ENCODE measurements around the gene FAM20B. TPM values are rescaled to one million over a fixed set of nuclear protein-coding genes. Genes with fewer than 3 reads are reported as not detected.

FAM20B gene
- total RNA-seq, 1 donor from 2014 or later: 18.0 TPM

DNA sequence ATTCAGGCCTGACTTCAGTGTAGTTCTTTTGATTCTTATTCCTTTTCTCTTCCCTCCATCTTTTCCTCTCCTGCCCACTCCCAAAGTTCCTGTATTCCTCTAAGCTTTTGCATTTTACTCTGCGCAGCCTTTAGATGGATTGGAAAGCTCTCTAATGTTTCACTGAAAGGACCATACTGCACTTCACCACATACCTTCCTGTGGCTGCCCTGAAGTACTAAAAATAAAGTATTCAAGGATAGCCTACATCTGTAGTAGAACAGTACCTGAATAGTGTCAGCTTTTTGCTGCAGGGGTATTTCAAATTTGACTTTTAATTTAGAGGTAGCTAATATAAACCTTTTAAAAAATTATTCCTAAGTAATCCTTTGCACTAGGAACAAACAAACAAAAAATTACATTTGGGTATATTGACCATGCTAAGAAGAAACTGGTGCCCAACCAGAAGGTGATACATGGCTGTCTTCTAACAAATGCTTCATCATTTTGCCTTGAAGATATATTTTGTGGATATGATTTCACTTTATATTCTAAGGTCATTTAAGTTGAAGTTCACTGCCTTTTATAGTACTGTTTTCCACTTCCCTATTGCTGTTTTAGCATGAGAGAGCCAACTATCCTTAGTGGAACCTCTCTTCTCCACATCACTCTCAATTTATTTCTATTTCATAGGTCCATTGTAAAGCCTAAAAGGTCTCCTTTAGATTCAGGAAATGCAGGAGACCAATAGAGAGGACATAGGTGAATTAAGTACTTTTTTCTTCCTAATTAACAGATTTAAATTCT is 22.8 kb downstream of the FAM20B start:
- TF ChIP-seq, protein P1, sequence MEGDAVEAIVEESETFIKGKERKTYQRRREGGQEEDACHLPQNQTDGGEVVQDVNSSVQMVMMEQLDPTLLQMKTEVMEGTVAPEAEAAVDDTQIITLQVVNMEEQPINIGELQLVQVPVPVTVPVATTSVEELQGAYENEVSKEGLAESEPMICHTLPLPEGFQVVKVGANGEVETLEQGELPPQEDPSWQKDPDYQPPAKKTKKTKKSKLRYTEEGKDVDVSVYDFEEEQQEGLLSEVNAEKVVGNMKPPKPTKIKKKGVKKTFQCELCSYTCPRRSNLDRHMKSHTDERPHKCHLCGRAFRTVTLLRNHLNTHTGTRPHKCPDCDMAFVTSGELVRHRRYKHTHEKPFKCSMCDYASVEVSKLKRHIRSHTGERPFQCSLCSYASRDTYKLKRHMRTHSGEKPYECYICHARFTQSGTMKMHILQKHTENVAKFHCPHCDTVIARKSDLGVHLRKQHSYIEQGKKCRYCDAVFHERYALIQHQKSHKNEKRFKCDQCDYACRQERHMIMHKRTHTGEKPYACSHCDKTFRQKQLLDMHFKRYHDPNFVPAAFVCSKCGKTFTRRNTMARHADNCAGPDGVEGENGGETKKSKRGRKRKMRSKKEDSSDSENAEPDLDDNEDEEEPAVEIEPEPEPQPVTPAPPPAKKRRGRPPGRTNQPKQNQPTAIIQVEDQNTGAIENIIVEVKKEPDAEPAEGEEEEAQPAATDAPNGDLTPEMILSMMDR (conservative IDR thresholded peaks at IDR 0.05; ENCODE audit: low read depth, low read length): no peak
- no peak for DNase-seq (ENCODE audit: low read depth)
- no peak overlapping the region for H3K4me3 ChIP-seq (ENCODE audit: low read depth, low read length)

DNA sequence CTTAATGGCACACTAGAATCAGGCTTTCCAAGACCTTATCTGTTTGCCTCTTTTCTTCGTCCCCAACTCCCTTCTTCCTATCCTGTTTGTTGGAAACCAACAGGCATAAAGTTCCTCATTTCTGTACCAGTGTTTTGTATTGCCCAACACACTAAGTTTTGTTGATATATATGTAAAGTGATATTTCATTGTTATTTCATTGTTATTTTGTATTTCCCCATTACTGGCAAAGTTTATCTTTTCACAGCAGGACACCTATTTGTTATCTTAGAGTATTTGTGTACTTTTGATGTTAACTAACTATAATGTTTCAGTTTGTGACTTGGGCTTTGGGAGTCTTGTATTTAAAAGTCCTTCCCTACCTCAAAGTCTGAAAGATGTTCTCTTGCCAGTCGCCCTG is 27.1 kb downstream of the FAM20B start:
- no peak overlapping the region for H3K4me3 ChIP-seq (ENCODE audit: low read depth, low read length)
- no peak for DNase-seq (ENCODE audit: low read depth)
- TF ChIP-seq, protein P1 (conservative IDR thresholded peaks at IDR 0.05; ENCODE audit: low read depth, low read length): no peak

DNA sequence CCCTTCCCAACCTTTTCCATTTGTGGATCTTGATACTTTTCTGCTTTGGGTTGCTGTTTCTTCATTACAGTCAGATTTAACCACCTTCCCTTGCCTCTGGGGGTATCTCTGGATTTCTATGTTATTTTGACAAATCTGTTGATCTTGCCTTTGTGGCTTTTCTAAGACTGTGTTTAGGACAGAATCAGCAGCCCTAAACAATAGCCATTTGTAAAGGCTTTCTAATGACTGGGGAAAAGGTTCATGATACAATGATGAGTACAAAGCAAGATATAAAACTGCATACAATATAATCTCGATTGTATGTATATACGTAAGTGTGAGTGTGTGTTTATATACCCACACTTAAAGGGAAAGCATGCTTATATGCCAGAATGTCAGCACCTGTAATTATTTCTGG is 27.8 kb downstream of the FAM20B start:
- no peak for DNase-seq (ENCODE audit: low read depth)
- TF ChIP-seq, protein P1 (conservative IDR thresholded peaks at IDR 0.05; ENCODE audit: low read depth, low read length): no peak

DNA sequence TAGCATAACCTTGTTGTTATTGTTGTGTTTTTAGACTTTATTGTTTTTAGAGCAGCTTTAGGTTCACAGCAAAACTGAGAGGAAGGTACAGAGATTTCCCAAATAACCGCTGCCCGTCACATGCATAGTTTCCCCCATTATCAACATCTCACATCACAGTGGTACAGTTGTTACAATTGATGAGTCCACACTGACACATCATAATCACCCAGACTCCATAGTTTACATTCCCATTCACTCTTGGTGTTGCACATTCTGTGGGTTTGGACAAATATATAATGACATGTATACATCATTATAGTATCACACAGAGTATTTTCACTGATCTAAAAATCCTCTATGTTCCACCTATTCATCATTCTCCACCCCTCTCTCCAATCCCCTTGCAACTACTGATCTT is 30.2 kb downstream of the FAM20B start:
- no peak for DNase-seq (ENCODE audit: low read depth)
- H3K4me3 ChIP-seq (ENCODE audit: low read depth, low read length): no peak overlapping the region
- TF ChIP-seq, protein P1 (conservative IDR thresholded peaks at IDR 0.05; ENCODE audit: low read depth, low read length): no peak

More for the DNA sequence above, 27.8 kb downstream of the FAM20B start:
- H3K4me3 ChIP-seq (ENCODE audit: low read depth, low read length): no peak overlapping the region

DNA sequence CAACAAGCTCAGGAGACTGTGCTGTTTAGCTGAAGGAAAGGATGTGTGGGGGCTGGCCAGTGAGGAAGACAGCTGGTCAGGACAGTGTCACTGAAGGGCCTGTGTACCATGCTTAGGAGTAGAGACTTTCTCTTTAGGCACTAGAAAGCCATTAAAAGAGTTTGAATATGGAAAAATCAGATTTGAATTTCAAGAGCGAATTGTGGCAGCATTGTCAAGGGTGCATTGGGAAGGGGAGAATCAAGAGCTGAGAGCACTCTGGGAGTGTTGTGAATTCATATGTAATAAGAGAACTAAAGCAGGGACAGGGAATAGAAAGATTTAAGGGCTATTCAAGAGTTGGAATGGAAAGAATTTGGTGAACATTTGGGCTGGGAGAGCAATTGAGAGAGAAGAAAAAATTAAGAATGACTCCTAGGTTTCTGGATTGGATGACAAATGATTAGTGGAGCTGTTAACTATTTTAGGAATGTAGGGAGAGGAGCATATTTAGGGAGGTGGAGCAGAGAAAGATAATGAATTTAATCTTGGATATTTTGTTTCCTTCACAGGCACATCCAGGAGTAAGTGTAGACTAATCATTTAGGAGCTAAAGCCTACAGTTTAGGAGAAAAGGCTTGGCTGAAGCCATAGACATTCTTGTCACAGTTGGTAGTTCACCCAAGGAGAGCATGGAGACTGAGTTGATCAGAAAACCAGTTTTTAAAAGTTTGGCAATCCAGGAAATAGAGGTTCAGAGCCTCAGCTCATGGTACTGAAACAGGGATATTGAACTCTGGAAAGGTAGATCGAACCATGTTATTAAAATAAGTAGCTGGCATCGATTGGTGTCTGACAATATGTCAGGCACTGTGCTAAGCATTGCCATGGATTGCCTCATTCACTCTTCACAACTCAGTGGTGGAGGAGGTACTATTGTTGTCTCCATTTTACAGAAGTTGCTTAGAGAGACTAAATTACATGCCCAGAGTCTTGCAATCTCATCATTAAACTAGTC is 33.1 kb downstream of the FAM20B start:
- H3K4me3 ChIP-seq (ENCODE audit: low read depth, low read length): no peak overlapping the region
- TF ChIP-seq, protein P1 (conservative IDR thresholded peaks at IDR 0.05; ENCODE audit: low read depth, low read length): no peak
- no peak for DNase-seq (ENCODE audit: low read depth)

DNA sequence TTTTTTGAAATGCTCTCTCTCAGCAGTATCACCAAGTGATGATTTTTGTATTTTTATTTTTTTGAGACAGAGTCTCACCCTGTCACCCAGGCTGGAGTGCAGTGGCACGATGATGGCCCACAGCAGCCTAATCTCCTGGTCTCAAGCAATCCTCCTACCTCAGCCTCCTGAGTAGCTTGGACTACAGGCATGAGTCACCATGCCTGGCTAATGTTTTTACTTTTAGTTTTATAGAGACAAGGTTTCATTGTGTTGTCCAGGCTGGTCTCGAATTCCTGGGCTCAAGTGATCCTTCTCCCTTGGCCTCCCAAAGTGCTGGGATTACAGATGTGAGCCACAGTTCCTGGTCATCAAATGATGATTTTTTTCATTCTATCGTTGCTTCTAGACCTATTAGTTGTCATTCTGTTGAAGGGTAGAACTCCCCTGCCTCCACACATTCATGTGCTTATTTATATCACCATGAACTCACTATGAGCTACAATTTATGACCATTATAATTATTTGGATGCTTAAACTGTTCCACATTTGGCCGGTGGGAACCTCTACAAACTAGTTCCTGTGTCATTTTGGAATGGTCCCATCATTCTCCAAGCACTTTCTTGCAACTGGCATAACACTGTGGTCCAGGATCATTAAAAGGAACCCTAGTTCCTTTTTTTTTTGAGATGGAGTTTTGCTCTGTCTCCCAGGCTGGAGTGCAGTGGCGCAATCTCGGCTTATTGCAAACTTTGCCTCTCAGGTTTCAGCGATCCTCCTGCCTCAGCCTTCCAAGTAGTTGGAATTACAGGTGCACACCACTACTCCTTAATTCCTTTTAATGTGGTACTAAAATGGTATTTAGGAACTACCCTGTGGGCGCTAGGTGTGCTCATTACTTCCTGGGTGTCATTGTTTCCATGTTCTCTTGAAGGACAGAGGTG is 35.9 kb downstream of the FAM20B start:
- DNase-seq (ENCODE audit: low read depth): no peak
- no peak overlapping the region for H3K4me3 ChIP-seq (ENCODE audit: low read depth, low read length)
- TF ChIP-seq, protein P1 (conservative IDR thresholded peaks at IDR 0.05; ENCODE audit: low read depth, low read length): no peak

Measured in epithelial cell of proximal tubule (primary cell).